Measurements from ENCODE around the gene PPP1R11.
A peak's percentile ranks its signal among the peaks of the same experiment; 100 is the strongest.

PPP1R11 gene

GRCh38 chr6:30092852-30093543 is 26.0 kb downstream of the PPP1R11 start:
- no peak for DNase-seq (ENCODE audit: low read depth in 1 of 2, low spot score in 1 of 2)
- in situ Hi-C loops (cut with HindIII; ENCODE audit: low pct_unique_long_range_greater_than_20kb, low sequenced_read_pairs): no loop called here
- no peak for TF ChIP-seq JUND (IDR thresholded peaks at IDR 0.05; ENCODE audit: low read depth)

GRCh38 chr6:30093951-30094661 is 27.1 kb downstream of the PPP1R11 start:
- in situ Hi-C loops (cut with HindIII; ENCODE audit: low pct_unique_long_range_greater_than_20kb, low sequenced_read_pairs): no loop called here
- TF ChIP-seq JUND (IDR thresholded peaks at IDR 0.05; ENCODE audit: low read depth): no peak
- no peak for DNase-seq (ENCODE audit: low read depth in 1 of 2, low spot score in 1 of 2)

GRCh38 chr6:30096829-30097228 is 29.8 kb downstream of the PPP1R11 start:
- TF ChIP-seq JUND (IDR thresholded peaks at IDR 0.05; ENCODE audit: low read depth): no peak
- in situ Hi-C loops (cut with HindIII; ENCODE audit: low pct_unique_long_range_greater_than_20kb, low sequenced_read_pairs): no loop called here
- DNase-seq (ENCODE audit: low read depth in 1 of 2, low spot score in 1 of 2): no peak

GRCh38 chr6:30097902-30098768 is 31.1 kb downstream of the PPP1R11 start:
- no peak for DNase-seq (ENCODE audit: low read depth in 1 of 2, low spot score in 1 of 2)

GRCh38 chr6:30100154-30100553 is 33.2 kb downstream of the PPP1R11 start:
- in situ Hi-C loops (cut with HindIII; ENCODE audit: low pct_unique_long_range_greater_than_20kb, low sequenced_read_pairs): no loop called here
- no peak for DNase-seq (ENCODE audit: low read depth in 1 of 2, low spot score in 1 of 2)
- TF ChIP-seq JUND (IDR thresholded peaks at IDR 0.05; ENCODE audit: low read depth): no peak

More at GRCh38 chr6:30097902-30098768, 31.1 kb downstream of the PPP1R11 start:
- TF ChIP-seq JUND (IDR thresholded peaks at IDR 0.05; ENCODE audit: low read depth): no peak
- in situ Hi-C loops (cut with HindIII; ENCODE audit: low pct_unique_long_range_greater_than_20kb, low sequenced_read_pairs): no loop called here

- DNase-seq (ENCODE audit: low read depth in 1 of 2, low spot score in 1 of 2): peak; percentile 75 to 88
- no peak for TF ChIP-seq JUND (IDR thresholded peaks at IDR 0.05; ENCODE audit: low read depth)
- in situ Hi-C loops (cut with HindIII; ENCODE audit: low pct_unique_long_range_greater_than_20kb, low sequenced_read_pairs): no loop called here
Measured at GRCh38 chr6:30100585-30101443, 33.8 kb downstream of the PPP1R11 start.

- in situ Hi-C loops (cut with HindIII; ENCODE audit: low pct_unique_long_range_greater_than_20kb, low sequenced_read_pairs): no loop called here
- no peak for TF ChIP-seq JUND (IDR thresholded peaks at IDR 0.05; ENCODE audit: low read depth)
- DNase-seq (ENCODE audit: low read depth in 1 of 2, low spot score in 1 of 2): peak; percentile 90 to 92
Measured at GRCh38 chr6:30101444-30102413, 34.7 kb downstream of the PPP1R11 start.

- DNase-seq (ENCODE audit: low read depth in 1 of 2, low spot score in 1 of 2): no peak
- no peak for TF ChIP-seq JUND (IDR thresholded peaks at IDR 0.05; ENCODE audit: low read depth)
- in situ Hi-C loops (cut with HindIII; ENCODE audit: low pct_unique_long_range_greater_than_20kb, low sequenced_read_pairs): no loop called here
Measured at GRCh38 chr6:30102414-30102969, 35.5 kb downstream of the PPP1R11 start.

- TF ChIP-seq JUND (IDR thresholded peaks at IDR 0.05; ENCODE audit: low read depth): no peak
- in situ Hi-C loops (cut with HindIII; ENCODE audit: low pct_unique_long_range_greater_than_20kb, low sequenced_read_pairs): no loop called here
- peak; percentile 62 to 91 for DNase-seq (ENCODE audit: low read depth in 1 of 2, low spot score in 1 of 2)
Measured at GRCh38 chr6:30102970-30103871, 36.2 kb downstream of the PPP1R11 start.

GRCh38 chr6:30103872-30104179 is 36.8 kb downstream of the PPP1R11 start:
- no peak for TF ChIP-seq JUND (IDR thresholded peaks at IDR 0.05; ENCODE audit: low read depth)
- DNase-seq (ENCODE audit: low read depth in 1 of 2, low spot score in 1 of 2): no peak
- in situ Hi-C loops (cut with HindIII; ENCODE audit: low pct_unique_long_range_greater_than_20kb, low sequenced_read_pairs): no loop called here
